ENCODE data around the gene PSMG4.

PSMG4 gene

DNA sequence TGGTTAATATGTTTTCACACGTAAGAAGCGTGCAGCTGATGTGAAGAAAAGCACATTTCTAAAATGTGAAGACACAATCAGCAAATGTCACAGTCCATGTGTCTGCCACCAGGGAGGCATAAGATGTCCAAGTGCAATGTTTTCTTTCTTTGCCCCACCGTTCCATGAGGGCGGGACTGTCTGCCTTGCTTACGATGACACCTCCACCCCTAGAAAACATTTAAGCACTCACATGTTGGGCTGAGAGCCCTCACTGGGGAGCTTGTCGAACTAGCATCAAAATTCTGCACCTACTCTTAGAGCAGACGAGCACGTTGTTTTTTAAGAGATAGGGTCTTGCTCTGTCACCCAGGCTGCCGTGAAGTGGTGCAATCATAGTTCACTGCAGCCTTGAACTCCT, 57.6 kb downstream of the PSMG4 start:
- H3K4me3 ChIP-seq: no peak overlapping the region
- H3K9ac ChIP-seq: no peak overlapping the region
- no peaks in the 10 kb centered on the region for H3K27me3 ChIP-seq
- H3K9me3 ChIP-seq (replicated peaks in 1 of 11): no peaks in the 10 kb centered on the region
- H3K4me2 ChIP-seq: no peak overlapping the region
- no peaks in the 10 kb centered on the region for H3K36me3 ChIP-seq
- peaks cover 14 to 21% (median 17%) of the 10 kb centered on the region in 10 experiments for H3K4me1 ChIP-seq
- no peak overlapping the region for H3K27ac ChIP-seq
- H4K20me1 ChIP-seq: no peaks in the 10 kb centered on the region; a peak in 1 of 22 replicates
- no peak for TF ChIP-seq Cebpa-rat (IDR thresholded peaks at IDR 0.05)

DNA sequence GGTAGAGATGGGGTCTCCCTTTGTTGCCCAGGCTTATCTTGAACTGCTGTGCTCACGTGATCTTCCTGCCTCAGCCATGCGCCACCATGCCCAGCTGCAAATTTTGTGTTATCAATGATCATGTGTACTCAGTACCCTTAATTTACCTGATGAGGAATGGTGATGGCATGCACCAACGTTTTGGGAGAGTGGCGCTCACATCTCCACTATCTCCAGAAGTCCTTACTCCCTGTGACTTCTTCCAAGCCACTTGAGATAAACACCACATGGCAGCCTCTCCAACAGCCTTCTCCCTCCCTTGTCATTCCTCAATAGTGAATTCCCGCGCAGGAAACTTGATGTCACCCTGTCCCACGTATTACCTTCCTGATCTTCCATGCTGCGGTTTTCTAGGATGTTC, 58.1 kb downstream of the PSMG4 start:
- no peaks in the 10 kb centered on the region for H3K36me3 ChIP-seq

More for the DNA sequence above, 58.1 kb downstream of the PSMG4 start:
- no peak overlapping the region for H3K9ac ChIP-seq
- H3K27me3 ChIP-seq: no peaks in the 10 kb centered on the region
- no peaks in the 10 kb centered on the region for H3K9me3 ChIP-seq (replicated peaks in 1 of 11)
- H4K20me1 ChIP-seq: no peaks in the 10 kb centered on the region; a peak in 1 of 22 replicates
- H3K27ac ChIP-seq: no peak overlapping the region
- H3K4me2 ChIP-seq: no peak overlapping the region
- TF ChIP-seq Cebpa-rat (IDR thresholded peaks at IDR 0.05): no peak
- no peak overlapping the region for H3K4me3 ChIP-seq
- peaks cover 14 to 21% (median 17%) of the 10 kb centered on the region in 10 experiments for H3K4me1 ChIP-seq

Measured in BLaER1 treated with 17β-estradiol and CSF1 and Interleukin-3, amounts not matched to agents 10 nM and 100 nM (cell line).